SU-DHL-6 (cell line): Measurements from ENCODE around the gene CAMKK2.

Experiments
- EZH2phosphoT487 ChIP-seq: fragments of 200-600 bp; sonication (generic), shearing (Covaris generic); conservative IDR thresholded peaks from 2 replicates; pipeline ENCODE4 v1.6.1; 2018; ENCODE audit warnings: mild to moderate bottlenecking, antibody characterized with exemption, low read length, moderate library complexity, mixed read lengths
- TF ChIP-seq, protein P1 (sequence below): fragments of 200-600 bp; sonication (generic); IDR thresholded peaks from one replicate; pipeline ENCODE4 v1.5.1; 2017; ENCODE audit warnings: antibody characterized with exemption, mild to moderate bottlenecking, low read length, moderate library complexity; ENCODE audit not compliant: insufficient read depth, poor library complexity, severe bottlenecking

DNA sequence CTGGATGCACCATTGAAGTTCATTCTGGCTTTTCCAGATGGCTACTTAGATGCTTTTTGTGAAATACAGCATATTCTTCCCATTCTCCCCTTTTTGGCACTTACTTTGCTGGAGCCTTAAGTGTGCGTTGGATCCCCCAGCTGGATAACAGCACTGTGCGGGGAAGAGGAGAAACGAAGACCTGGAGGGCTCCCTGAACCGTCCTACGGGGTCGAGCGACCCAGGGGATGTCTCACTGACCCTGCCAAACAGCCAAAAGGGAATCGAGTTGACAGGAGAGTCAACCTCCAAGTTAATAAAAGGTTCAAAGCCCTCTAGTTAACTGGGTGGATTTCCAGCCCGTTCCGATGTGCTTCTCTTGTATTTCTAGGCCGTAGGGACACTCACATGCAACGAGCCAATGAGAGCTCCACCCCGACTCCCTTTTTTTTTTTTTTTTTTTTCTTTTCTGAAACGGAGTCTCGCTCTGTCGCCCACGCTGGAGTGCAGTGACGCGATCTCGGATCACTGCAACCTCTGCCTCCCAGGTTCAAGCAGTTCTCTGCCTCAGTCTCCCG lies 1.0 kb upstream of the CAMKK2 start:
- TF ChIP-seq, protein P1, sequence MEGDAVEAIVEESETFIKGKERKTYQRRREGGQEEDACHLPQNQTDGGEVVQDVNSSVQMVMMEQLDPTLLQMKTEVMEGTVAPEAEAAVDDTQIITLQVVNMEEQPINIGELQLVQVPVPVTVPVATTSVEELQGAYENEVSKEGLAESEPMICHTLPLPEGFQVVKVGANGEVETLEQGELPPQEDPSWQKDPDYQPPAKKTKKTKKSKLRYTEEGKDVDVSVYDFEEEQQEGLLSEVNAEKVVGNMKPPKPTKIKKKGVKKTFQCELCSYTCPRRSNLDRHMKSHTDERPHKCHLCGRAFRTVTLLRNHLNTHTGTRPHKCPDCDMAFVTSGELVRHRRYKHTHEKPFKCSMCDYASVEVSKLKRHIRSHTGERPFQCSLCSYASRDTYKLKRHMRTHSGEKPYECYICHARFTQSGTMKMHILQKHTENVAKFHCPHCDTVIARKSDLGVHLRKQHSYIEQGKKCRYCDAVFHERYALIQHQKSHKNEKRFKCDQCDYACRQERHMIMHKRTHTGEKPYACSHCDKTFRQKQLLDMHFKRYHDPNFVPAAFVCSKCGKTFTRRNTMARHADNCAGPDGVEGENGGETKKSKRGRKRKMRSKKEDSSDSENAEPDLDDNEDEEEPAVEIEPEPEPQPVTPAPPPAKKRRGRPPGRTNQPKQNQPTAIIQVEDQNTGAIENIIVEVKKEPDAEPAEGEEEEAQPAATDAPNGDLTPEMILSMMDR, result no peak
- TF ChIP-seq EZH2phosphoT487, result no peak
